GM19372 (cell line): ENCODE data around the gene CEP85L.

Source experiments
- ATAC-seq: cut with Tn5 transposase; IDR thresholded peaks from one replicate; pipeline ENCODE4 v1.9.1; 2021; ENCODE audit warnings: mild to moderate bottlenecking, low read depth, moderate library complexity; ENCODE audit not compliant: unreplicated experiment

CEP85L gene

DNA sequence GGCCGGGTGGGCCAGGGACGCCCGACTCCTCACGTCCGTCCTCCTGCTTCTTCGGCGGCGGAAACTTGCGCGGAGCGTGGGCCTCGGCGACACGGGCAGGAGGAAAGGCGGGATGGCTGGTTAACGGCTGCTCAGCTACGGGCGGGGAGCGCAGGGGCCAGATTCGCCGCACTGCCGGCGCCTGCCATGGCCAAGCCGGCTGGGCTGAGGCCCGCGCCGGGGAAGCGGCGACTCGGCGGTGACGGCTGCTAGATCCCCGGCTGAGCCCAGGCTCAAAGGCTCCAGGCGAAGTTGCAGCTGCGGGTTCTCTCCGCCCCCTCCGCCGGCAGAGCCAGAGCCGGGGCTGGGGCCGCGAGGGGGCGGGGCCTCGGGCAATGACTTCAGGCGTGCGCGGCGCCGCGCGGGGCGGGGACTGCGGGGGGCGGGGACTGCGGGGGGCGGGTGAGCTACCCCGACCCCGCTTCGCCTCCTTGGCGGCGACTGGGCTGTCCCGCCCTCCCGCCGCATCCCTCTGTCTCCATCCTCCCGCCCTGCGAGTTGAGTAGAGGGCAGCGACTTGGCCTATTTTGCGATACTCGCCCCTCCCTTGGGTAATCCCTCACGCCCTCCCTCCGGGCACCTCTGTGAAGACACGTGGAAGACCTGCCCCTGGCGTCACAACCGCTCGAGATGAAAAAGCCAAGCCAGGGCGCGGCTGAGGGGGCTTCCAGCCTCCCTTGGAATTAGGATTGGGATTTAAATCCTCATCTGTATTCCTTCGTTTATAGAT is at the start of gene CEP85L:
TSS of gene CEP85L (minus strand) at position 310 of the 769 bp plus-strand sequence. CDS start 322 bp downstream, outside the sequence.
- ATAC-seq: peak; percentile 84

DNA sequence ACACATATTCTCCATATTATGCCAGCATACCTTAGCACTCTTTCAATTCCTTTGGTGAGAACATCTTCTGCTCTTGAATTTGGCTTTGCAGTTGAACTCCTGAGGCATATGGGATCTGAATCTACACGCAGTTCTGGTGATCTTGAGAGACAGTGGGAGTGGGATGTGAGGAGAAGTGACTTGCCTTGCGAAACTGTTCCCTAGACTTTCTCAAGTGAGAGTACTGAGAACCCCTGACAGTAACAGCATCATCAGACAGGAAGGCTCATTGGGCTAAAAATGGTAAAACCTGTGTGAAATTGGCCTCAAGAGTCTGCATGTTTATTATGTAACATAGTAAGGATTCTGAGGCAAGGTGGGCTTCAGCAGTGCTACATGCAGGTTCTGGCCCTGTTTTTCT is 49.1 kb upstream of the CEP85L start:
- ATAC-seq: no peak

DNA sequence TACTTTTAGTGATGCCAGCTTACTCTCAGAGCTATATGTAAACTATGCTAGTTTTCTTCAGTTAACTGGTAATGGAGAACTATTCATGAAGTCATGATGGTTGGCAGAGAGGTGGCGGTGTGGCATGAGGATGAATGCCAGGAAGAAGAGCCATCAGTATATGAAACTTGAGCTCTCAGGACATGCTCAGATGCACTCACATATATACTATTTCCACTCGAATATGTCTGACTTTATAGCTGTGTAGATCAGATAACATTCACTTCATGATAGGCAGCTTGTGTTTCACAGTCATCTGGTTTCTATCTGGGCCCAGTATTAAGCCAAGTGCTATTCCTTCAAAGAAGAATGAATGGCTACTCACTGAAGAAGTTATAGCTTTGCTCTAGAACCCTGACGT is 46.2 kb upstream of the CEP85L start:
- ATAC-seq: no peak

DNA sequence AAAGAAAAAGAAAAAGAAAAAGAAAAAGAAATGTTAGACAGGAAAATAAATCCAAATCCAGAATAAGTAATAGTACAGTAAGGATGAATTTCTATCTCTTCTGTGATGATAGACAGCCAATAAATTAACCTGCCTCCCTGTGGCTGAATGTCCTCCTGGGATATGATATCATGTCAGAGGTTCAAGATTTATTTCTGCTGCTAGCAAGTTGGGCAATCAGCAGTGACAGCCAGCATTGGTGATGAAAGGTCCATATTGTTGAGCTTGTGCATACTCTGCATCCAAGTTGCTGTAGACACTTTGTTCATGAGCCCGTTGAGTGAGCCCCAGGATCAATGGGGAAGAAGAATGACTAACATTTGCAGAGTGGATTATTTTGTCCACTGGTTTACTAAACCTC is 44.9 kb upstream of the CEP85L start:
- no peak for ATAC-seq

GRCh38 chr6:118693562-118693961 is 42.2 kb upstream of the CEP85L start:
- no peak for ATAC-seq

DNA sequence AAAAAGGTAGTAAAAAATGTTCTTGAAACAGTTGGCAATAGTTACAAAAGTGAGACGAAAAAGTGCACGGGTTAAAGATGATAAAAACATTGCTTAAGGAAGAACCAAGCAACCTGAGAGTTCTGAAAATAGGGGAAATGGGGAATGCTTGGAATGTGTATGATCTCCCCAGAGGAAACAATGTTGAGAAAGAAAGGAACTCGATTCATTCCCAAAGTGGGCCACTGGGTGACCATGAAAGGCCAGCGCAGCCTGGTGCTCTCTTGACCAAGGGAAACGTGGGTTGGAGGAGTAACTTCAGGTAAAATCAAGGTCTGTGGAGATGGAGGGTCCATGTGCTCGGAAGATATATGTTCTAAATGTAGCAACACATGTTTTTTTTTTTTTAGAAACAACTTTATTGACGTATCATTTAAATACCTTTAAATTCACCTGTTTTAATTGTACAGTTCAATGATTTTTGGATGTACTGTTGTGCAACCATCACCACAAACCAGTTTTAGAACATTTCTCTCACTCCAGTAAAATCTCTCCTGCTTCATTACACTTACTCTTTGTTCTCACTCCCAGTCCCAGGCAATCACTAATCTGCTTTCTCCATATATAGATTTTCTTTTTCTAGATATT is 34.5 kb upstream of the CEP85L start:
- ATAC-seq: no peak

GRCh38 chr6:118683881-118684872 is 32.8 kb upstream of the CEP85L start:
- ATAC-seq: no peak

DNA sequence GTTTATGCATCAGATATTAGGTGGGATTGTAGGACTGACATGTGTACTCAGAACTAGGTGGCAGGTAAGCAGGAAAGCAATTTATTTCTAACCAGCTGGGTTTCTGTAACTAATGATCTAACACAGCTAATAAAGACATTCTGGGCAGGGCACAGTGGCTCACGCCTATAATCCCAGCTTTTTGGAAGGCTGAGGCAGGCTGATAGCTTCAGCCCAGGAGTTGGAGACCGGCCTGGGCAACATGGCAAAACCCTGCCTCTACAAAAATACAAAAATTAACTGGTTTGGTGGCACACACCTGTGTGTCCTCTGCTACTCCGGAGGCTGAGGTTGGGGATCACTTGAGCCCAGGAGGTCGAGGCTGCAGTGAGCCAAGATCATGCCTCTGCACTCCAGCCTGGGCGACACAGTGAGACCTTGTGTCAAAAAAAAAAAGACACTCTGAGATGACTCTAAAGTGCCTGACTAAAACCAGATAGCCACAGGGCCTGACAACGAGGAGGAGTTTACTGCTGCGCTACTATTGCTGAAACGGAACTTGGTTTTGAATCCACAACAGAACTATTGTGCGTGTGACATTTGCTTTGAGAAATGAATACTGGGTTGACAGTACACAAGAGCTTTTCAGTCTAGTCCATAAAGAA is 29.2 kb upstream of the CEP85L start:
- no peak for ATAC-seq

GRCh38 chr6:118679327-118679901 is 28.0 kb upstream of the CEP85L start:
- ATAC-seq: no peak

- no peak for ATAC-seq
Measured at GRCh38 chr6:118678866-118679265, 27.5 kb upstream of the CEP85L start.

GRCh38 chr6:118677193-118677592 is 25.8 kb upstream of the CEP85L start:
- no peak for ATAC-seq

GRCh38 chr6:118675225-118675624 is 23.8 kb upstream of the CEP85L start:
- ATAC-seq: no peak

GRCh38 chr6:118674772-118675171 is 23.4 kb upstream of the CEP85L start:
- ATAC-seq: no peak

GRCh38 chr6:118672678-118673077 is 21.3 kb upstream of the CEP85L start:
- no peak for ATAC-seq

- ATAC-seq: no peak
Measured at GRCh38 chr6:118669561-118669960, 18.2 kb upstream of the CEP85L start.

GRCh38 chr6:118668761-118669385 is 17.5 kb upstream of the CEP85L start:
- no peak for ATAC-seq

DNA sequence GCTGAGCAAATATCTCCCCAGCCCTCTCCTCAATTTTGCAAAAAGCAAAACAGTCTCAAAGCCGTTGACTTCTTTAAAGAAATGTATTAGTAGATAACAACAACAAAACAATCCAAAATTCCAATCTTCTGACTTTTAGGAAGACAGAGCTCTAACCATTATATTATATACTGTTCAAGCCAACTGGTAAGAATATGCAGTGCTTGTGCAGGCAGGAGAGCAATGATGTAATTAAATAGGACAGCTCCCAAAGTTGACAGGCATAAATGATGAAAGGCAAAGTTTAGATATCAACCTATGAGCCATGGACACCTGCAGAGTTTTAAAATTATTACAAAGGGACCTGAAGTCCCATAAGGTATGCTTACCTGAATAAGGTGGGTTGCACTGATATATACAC is 16.6 kb upstream of the CEP85L start:
- ATAC-seq: no peak

DNA sequence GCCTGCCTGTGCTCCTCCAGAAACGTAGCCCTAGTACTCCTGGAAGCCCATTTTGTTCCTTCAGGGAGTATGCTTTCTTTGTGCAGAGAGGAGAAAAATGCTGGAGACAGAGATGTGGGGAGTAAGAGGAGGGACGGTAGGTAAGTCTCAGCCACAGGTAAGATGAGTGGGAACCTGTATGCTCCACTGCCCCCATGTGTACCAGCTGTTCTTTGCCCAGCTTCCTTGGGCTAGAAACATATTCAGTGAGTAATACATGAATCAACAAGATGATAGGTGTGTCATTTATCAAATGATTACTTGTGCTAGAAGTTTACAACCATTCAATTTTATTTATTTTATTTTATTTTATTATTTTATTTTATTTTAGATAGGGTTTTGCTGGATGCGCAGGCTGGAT is 13.6 kb upstream of the CEP85L start:
- ATAC-seq: no peak
